GM18498 (cell line): ENCODE results near the gene METTL27.
"Not testable (repeated sequence)": the region's sequence is repeated elsewhere in the genome, so short reads cannot be mapped to it uniquely, and the experiment has no call there.

Source experiments
- ATAC-seq: cut with Tn5 transposase; IDR thresholded peaks from one replicate; pipeline ENCODE4 v1.9.1; 2021; ENCODE audit warnings: mild to moderate bottlenecking, moderate library complexity; ENCODE audit not compliant: unreplicated experiment

Gene METTL27

DNA sequence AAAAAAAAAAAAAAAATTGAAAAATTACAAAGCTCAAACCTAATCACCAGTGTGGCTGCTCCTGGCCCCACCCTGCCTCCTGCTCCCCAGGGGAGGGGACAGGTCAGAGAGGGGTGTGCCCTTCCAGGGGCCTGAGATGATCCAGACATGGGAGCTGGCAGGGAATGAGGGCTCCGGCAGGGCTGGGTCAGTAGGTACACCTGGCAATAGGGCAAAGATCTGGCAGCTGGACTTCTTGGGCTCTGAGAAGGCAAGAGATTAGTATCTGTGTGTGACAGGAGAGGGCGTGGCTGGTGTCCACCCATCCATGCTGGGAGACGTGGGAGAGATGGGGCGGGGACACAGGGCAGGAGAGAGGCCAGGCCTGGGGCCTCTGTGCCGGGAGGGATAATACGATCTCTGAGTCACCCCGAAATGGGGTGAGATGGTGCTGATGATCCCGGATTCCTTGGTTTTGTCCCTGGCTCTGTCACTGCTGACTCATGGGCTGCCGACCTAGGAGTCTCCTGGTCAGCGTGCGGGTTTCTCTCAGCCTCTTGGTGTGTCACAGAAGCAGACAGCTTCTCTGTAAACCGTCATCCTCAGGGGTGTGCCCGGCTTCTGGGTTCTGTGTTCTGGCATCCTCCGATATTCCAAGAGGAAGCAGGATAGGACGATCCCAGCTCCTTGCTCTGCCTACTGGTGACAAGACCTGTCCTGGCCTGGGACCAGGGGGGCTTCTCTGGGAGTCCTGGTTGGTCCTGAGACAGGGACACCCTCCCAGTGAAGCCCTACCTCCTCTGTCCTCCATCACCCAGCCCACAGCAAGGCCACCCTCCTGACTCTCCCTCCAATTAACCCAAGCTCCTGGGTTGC, 19.8 kb downstream of the METTL27 start:
- no peak for ATAC-seq

DNA sequence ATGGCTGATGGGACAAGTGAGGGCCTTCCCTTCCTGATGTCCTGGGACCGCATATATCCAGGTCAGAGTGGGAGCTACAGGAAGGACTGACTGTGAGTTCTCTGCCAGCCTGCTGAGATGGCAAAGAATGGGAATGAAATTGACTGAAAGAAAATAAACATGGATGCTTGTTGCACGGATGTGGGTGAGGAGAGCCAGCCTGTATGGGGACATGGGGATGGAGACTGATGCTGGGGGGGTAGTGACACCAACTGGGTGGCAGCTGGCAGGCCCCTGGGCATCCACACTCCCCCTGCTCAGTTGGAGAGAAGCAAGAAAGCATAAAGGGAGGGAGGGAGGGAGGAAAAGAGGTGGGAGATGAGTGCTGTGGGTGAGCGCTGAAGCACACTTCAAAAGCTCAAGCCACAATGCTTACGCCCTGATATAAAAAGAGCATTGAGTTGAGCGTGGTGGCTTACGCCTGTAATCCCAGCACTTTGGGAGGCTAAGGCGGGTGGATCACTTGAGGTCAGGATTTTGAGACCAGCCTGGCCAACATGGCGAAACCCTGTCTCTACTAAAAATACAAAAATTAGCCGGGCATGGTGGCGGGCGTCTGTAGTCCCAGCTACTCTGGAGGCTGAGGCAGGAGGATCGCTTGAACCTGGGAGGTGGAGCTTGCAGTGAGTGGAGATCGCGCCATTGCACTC, 20.6 kb downstream of the METTL27 start:
- ATAC-seq = not testable (repeated sequence)

DNA sequence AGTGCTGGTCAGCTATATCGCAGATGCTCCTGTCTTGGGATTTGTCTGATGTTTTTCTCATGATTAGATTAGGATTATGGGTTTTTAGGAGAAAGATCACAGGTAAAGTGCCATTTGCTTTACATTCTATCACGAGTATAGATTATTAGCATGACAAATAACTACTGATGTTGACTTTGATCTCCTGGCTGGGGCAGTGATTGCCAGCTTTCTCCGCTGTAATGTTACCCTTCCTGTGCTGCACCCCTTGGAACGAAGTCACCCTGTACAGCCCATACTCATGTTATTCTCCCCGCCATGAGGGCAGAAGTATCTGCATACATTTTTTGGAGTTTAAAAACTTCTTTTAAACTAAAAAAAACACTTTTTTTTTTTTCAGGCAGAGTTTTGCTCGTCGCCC, 22.3 kb downstream of the METTL27 start:
- no peak for ATAC-seq

GRCh38 chr7:73817121-73817520, 25.2 kb downstream of the METTL27 start:
- ATAC-seq = no peak

DNA sequence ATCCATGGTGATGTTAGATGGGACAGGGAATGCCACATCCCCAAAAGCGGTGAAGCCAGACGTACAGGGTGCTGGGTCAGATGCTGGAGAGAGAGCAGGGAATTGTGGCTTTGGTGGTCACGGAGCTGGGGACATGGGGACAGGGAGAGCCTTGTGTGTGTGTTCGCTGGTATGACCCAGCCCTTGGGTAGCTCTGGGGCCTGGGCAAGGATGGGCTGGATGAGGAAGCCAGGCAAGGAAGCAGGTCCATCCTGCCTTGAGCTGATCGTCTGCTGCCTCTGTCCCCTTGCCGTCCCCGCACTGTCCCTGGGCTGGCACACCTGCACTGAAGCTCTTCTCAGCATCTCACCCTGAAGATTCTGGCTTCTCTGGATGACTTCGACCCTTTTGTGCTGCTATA, 26.9 kb downstream of the METTL27 start:
- no peak for ATAC-seq

- ATAC-seq = no peak
These were observed 29.3 kb downstream of the METTL27 start for GRCh38 chr7:73812996-73813395.

DNA sequence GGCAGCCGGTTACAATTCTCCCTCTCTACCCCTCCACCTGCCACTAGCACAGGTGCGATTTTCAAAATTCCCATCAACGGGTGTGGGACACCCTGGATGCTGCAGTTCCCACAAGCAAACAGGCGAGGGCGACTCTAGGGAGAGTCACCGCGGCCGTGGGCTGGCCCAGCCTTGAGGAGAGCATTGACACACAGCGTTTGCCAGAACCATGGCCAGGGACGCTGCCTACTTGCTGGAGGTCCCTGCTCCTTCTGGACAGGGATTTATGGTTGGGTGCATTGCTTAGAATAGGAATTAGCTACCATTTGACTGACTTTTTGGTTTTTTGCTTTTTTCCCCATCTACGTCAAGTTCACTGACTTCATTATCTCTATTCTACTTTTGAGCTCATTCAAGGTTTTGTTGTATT, 30.6 kb downstream of the METTL27 start:
- ATAC-seq = no peak

GRCh38 chr7:73810998-73811360, 31.3 kb downstream of the METTL27 start:
- no peak for ATAC-seq

GRCh38 chr7:73809467-73809951, 32.8 kb downstream of the METTL27 start:
- no peak for ATAC-seq

GRCh38 chr7:73802459-73802858, 39.9 kb downstream of the METTL27 start:
- no peak for ATAC-seq

- ATAC-seq = no peak
These were observed 40.7 kb downstream of the METTL27 start for GRCh38 chr7:73801577-73801976.

DNA sequence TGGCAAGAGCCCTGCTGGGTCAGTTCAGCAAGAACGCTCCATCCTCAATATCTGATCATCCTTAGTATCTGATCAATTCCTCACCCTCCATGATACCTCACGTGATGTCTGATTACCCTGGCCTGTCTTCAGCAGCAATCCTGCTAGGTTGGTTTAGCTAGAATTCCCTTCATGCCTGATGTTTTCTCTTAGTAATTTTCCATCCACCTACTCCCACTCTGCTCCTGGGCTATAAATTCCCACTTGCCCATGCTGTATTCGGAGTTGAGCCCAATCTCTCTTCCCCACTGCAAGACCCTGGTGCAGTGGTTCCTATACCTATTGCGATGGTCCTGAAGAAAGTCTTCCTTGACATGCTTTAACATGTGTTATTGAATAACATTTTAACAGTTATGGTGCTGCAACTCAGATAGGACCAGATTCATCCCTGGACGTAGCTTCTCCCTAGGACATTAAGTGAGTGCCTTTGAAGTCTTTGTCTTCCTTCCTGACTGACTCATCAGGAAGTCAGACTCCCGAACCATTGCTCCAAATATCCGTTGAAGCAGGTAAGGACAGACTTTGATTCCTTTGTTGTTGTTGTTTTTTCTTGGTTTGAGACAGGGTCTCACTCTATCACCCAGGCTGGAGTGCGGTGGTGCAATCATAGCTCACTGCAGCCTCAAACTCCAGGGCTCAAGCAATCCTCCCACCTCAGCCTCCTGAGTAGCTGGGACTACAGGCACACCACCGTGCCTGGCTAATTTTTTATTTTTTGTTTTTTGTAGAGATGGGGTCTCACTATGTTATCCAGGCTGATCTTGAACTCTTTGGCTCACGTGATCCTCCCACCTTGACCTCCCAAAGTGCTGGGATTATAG, 42.8 kb downstream of the METTL27 start:
- no peak for ATAC-seq

- not testable (repeated sequence) for ATAC-seq
These were observed 45.1 kb downstream of the METTL27 start for GRCh38 chr7:73797176-73797575.

- not testable (repeated sequence) for ATAC-seq
These were observed 45.7 kb downstream of the METTL27 start for GRCh38 chr7:73796656-73797055.

- not testable (repeated sequence) for ATAC-seq
These were observed 47.1 kb downstream of the METTL27 start for GRCh38 chr7:73795188-73795587.

GRCh38 chr7:73791170-73791690, 51.1 kb downstream of the METTL27 start:
- ATAC-seq = not testable (repeated sequence)

- no peak for ATAC-seq
These were observed 53.3 kb downstream of the METTL27 start for GRCh38 chr7:73789051-73789450.

- not testable (repeated sequence) for ATAC-seq
These were observed 54.6 kb downstream of the METTL27 start for GRCh38 chr7:73787786-73788048.

- no peak for ATAC-seq
These were observed 55.7 kb downstream of the METTL27 start for GRCh38 chr7:73786588-73786987.
